ENCODE measurements around the gene ANKRD12. TPM values are rescaled to one million over a fixed set of nuclear protein-coding genes. Genes with fewer than 3 reads are reported as not detected.

Gene ANKRD12
- total and polyA plus RNA-seq, 10 of the 15 experiments (the other 5 are each of a cell fraction or from before 2014, with no cell fraction given), result 5.9 to 45.7 (median 20.2) TPM

GRCh38 chr18:9106094-9106493 is 30.5 kb upstream of the ANKRD12 start:
- no peaks in the 10 kb centered on the region; the same call in 1 of the 2 replicates for H4K20me1 ChIP-seq (ENCODE audit: control insufficient read depth, insufficient read depth)
- in situ Hi-C loops (cut with MboI) (no loop called here), intact Hi-C loops (cut with micrococcal nuclease; ENCODE audit: unreplicated experiment) (no loop called here)
- DNase-seq (ENCODE audit: low read depth, low spot score) (no peak), ATAC-seq (no peak), FAIRE-seq (no peak)
- ChIA-PET CTCF (interaction anchor here (0.7 to 6.2 kb wide), 6 partner anchors 9 to 423 kb away, joined by 3 to 95 read pairs (median 12); partner anchors contain the start of gene ANKRD12), POLR2A (interaction anchor here (2.1 to 6.1 kb wide), 3 partner anchors 10 to 34 kb away, joined by 5 to 85 read pairs (median 42); partner anchors contain the start of gene ANKRD12), SMC1A (ENCODE audit: uncharacterized antibody, unreplicated experiment) (interaction anchor here (0.7 to 8.8 kb wide), 9 partner anchors 7 to 41 kb away, joined by 3 to 112 read pairs (median 9); no protein-coding TSS in a partner anchor), RAD21 (ENCODE audit: unreplicated experiment) (interaction anchor here (0.8 to 6.5 kb wide), 5 partner anchors 8 to 33 kb away, joined by 3 to 73 read pairs (median 9); partner anchors contain the start of gene ANKRD12)
- peaks cover 95% of the 10 kb centered on the region for H3K79me2 ChIP-seq (ENCODE audit: control insufficient read depth, insufficient read depth, low read length)
- H3K27me3 ChIP-seq (replicated peaks in 1 of 2; ENCODE audit: control insufficient read depth in 2 of 2, insufficient read depth in 2 of 2, low read length in 1 of 2), result no peaks in the 10 kb centered on the region
- 0 out of 2 replicates have a peak overlapping the region, but pooled peaks have one; percentile 10 for H3K27ac ChIP-seq (ENCODE audit: control insufficient read depth, insufficient read depth)
- H3K36me3 ChIP-seq (ENCODE audit: control insufficient read depth in 2 of 2, insufficient read depth in 2 of 2, low read length in 1 of 2), result peaks cover 0 to 7% of the 10 kb centered on the region in 2 experiments; a peak in 2 of 4 replicates
- no peak for TF ChIP-seq RELB (IDR thresholded peaks at IDR 0.05; ENCODE audit: low read depth)
- no peak for TF ChIP-seq PKNOX1 (IDR thresholded peaks at IDR 0.05)
- TF ChIP-seq MYC (IDR thresholded peaks at IDR 0.05; ENCODE audit: insufficient read depth, insufficient read length, insufficient replicate concordance, low read length, severe bottlenecking), result no peak
- TF ChIP-seq HDAC2 (IDR thresholded peaks at IDR 0.05), result no peak
- no peak for TF ChIP-seq MLLT1 (IDR thresholded peaks at IDR 0.05)
- no peak for TF ChIP-seq ZZZ3 (IDR thresholded peaks at IDR 0.05; ENCODE audit: control insufficient read depth, insufficient read length, low read depth)
- TF ChIP-seq BCL11A (IDR thresholded peaks at IDR 0.05; ENCODE audit: low read depth, low read length), result no peak
- TF ChIP-seq PRDM15 (CRISPR knock-in tag; IDR thresholded peaks at IDR 0.05), result no peak
- TF ChIP-seq NRF1 (conservative IDR thresholded peaks at IDR 0.05; ENCODE audit: low read depth, low read length), result no peak
- TF ChIP-seq ZNF384 (IDR thresholded peaks at IDR 0.05; ENCODE audit: borderline replicate concordance, low read depth, low read length), result no peak
- no peak for TF ChIP-seq RFX5 (IDR thresholded peaks at IDR 0.05; ENCODE audit: low read depth, low read length)
- no peak for TF ChIP-seq SIX5 (IDR thresholded peaks at IDR 0.05; ENCODE audit: low read depth, low read length, severe bottlenecking)
- TF ChIP-seq CHD4 (IDR thresholded peaks at IDR 0.05), result no peak
- no peaks in the 10 kb centered on the region for H3K9me3 ChIP-seq (replicated peaks; ENCODE audit: control insufficient read depth, insufficient read depth, low read length)
- no TSS peak for BruUV-seq (replicated peaks)
- peak overlapping the region; percentile 95 for H3K4me2 ChIP-seq (ENCODE audit: control insufficient read depth, insufficient read depth)
- peak overlapping the region; percentile 87 for H3K4me3 ChIP-seq
- H3K9ac ChIP-seq (ENCODE audit: control insufficient read depth, insufficient read depth, low read length), result peak overlapping the region; percentile 43
- WGBS (ENCODE audit: insufficient coverage, insufficient replicate concordance, low lambda C conversion rate, missing lambda C conversion rate), result 100% methylated on average over 1 of the region's 1 CpG
- peaks cover 5% of the 10 kb centered on the region for H3K4me1 ChIP-seq (ENCODE audit: control insufficient read depth, insufficient read depth, low read length)
- no peak overlapping the region for H2AFZ ChIP-seq (ENCODE audit: control insufficient read depth, low read depth, low read length)

Data from GM12878 (cell line).